ENCODE measurements around the gene PRR16.

- TF ChIP-seq CTCF (IDR thresholded peaks at IDR 0.05) (no peak), POLR2AphosphoS5 (IDR thresholded peaks at IDR 0.05) (no peak), POLR2A (IDR thresholded peaks at IDR 0.05) (no peak), EP300 (IDR thresholded peaks at IDR 0.05) (no peak)
Observed at GRCh38 chr5:120419127-120419526, 45.0 kb upstream of the PRR16 start.
